GM12872 (cell line): ENCODE data around the gene ANKUB1.

ENCODE experiments used
- CTCF ChIP-seq: IDR thresholded peaks from 3 replicates; pipeline ENCODE4 v1.5.1; 2011; ENCODE audit warnings: low read depth, mild to moderate bottlenecking, low read length, moderate library complexity; ENCODE audit not compliant: insufficient read depth

Gene ANKUB1

GRCh38 chr3:149753717-149754116, 38.6 kb downstream of the ANKUB1 start:
- TF ChIP-seq CTCF = no peak

- TF ChIP-seq CTCF = no peak
These were observed 39.6 kb downstream of the ANKUB1 start for GRCh38 chr3:149752788-149753136.

- peak; percentile 35; the same call in 2 of the 3 replicates for TF ChIP-seq CTCF
These were observed 40.1 kb downstream of the ANKUB1 start, which contains the start of gene COMMD2 for GRCh38 chr3:149752051-149752787. TSS of gene COMMD2 (minus strand) at chr3:149752489. CDS start at chr3:149752444, 45 bp downstream.

GRCh38 chr3:149751551-149751950, 40.8 kb downstream of the ANKUB1 start:
- no peak for TF ChIP-seq CTCF

GRCh38 chr3:149744606-149745005, 47.7 kb downstream of the ANKUB1 start:
- TF ChIP-seq CTCF = no peak

- no peak for TF ChIP-seq CTCF
These were observed 48.2 kb downstream of the ANKUB1 start for GRCh38 chr3:149744151-149744550.

GRCh38 chr3:149739396-149739795, 53.0 kb downstream of the ANKUB1 start:
- no peak for TF ChIP-seq CTCF

GRCh38 chr3:149738876-149739275, 53.5 kb downstream of the ANKUB1 start:
- TF ChIP-seq CTCF = no peak
